IMR-90 (cell line): ENCODE measurements around the gene ANO4. TPM values are rescaled to one million over a fixed set of nuclear protein-coding genes. Genes with fewer than 3 reads are reported as not detected.

ENCODE experiments used
- ATAC-seq: fragments of 200-7000 bp; cut with Tn5 transposase; 2 replicates; pipeline ENCODE4 v1.9.1; 2020; ENCODE audit warnings: low read depth, mild to moderate bottlenecking, moderate library complexity
- BruUV-seq: library from RNA; stranded (reverse); fragments of 400-500 nt; replicated peaks from 2 replicates; lab custom pipeline; 2021; lab: Mats Ljungman, UMichigan
- CTCF ChIA-PET: fragments of 300-600 bp; formaldehyde crosslinking; extraction: SDS; loops from one replicate; lab custom pipeline; 2021; ENCODE audit warnings: antibody characterized with exemption; lab: Yijun Ruan, JAX
- POLR2A ChIA-PET: fragments of 300-600 bp; sonication (Branson Sonifier 250); formaldehyde crosslinking; loops from one replicate; lab custom pipeline; 2022; ENCODE audit warnings: antibody characterized with exemption; ENCODE audit not compliant: unreplicated experiment; lab: Charles Lee
- DNase-seq: peaks from one replicate; pipeline ENCODE4 v3.0.0; 2013
- H2AFZ ChIP-seq: replicated peaks from 2 replicates; pipeline ENCODE3; 2013; ENCODE audit warnings: low read length, mild to moderate bottlenecking; ENCODE audit not compliant: poor library complexity
- H2AK5ac ChIP-seq: 2 replicates; pipeline ENCODE4 v1.6.1; 2013; ENCODE audit warnings: low read depth, low read length, inconsistent platforms
- H2AK9ac ChIP-seq: replicated peaks from 2 replicates; pipeline ENCODE3; 2013; ENCODE audit warnings: mild to moderate bottlenecking, low read depth, low read length, moderate library complexity; ENCODE audit not compliant: poor library complexity
- H2BK120ac ChIP-seq: 2 replicates; pipeline ENCODE4 v1.6.1; 2013; ENCODE audit warnings: low read depth, low read length, inconsistent platforms
- H2BK15ac ChIP-seq: 3 replicates; pipeline ENCODE4 v1.6.1; 2013; ENCODE audit warnings: low read depth, low read length, inconsistent platforms
- H2BK20ac ChIP-seq: 2 replicates; pipeline ENCODE4 v1.6.1; 2013; ENCODE audit warnings: low read depth, mild to moderate bottlenecking, inconsistent platforms, low read length, moderate library complexity
- H2BK5ac ChIP-seq: 2 replicates; pipeline ENCODE4 v1.6.1; 2013; ENCODE audit warnings: mild to moderate bottlenecking, low read depth, low read length, inconsistent platforms; ENCODE audit not compliant: poor library complexity, severe bottlenecking
- H3K14ac ChIP-seq: replicated peaks from 2 replicates; pipeline ENCODE4 v1.6.1; 2013; ENCODE audit warnings: low read depth, low read length, inconsistent platforms
- H3K18ac ChIP-seq: 2 replicates; pipeline ENCODE4 v1.6.1; 2013; ENCODE audit warnings: low read depth, low read length, control low read depth
- H3K23ac ChIP-seq: 2 replicates; pipeline ENCODE4 v1.6.1; 2013; ENCODE audit warnings: low read depth, low read length, inconsistent platforms
- H3K27ac ChIP-seq: 2 replicates; pipeline ENCODE4 v1.5.1; 2013; ENCODE audit warnings: mild to moderate bottlenecking, control low read depth, low read length; ENCODE audit not compliant: insufficient read depth
- H3K27me3 ChIP-seq: 2 replicates; pipeline ENCODE4 v1.6.1; 2013; ENCODE audit warnings: low read length; ENCODE audit not compliant: control insufficient read depth, insufficient read depth
- H3K36me3 ChIP-seq: 2 replicates; pipeline ENCODE4 v1.6.1; 2013; ENCODE audit warnings: low read length, mixed read lengths; ENCODE audit not compliant: control insufficient read depth, insufficient read depth
- H3K4ac ChIP-seq: 2 replicates; pipeline ENCODE4 v1.6.1; 2013; ENCODE audit warnings: low read depth, low read length, inconsistent platforms
- H3K4me1 ChIP-seq: 2 replicates; pipeline ENCODE4 v1.6.1; 2013; ENCODE audit warnings: low read length, mixed read lengths; ENCODE audit not compliant: control insufficient read depth, insufficient read depth
- H3K4me2 ChIP-seq: 2 replicates; pipeline ENCODE4 v1.6.1; 2013; ENCODE audit warnings: low read depth, mild to moderate bottlenecking, control low read depth, low read length, moderate library complexity
- H3K4me3 ChIP-seq: 2 replicates; pipeline ENCODE4 v1.5.1; 2013; ENCODE audit warnings: low read depth, mild to moderate bottlenecking, control low read depth, low read length, moderate library complexity; ENCODE audit not compliant: insufficient read depth
- H3K56ac ChIP-seq: 2 replicates; pipeline ENCODE4 v1.6.1; 2013; ENCODE audit warnings: low read length, inconsistent platforms; ENCODE audit not compliant: insufficient read depth; ENCODE audit errors: extremely low read depth
- H3K79me1 ChIP-seq, 2 experiments: 2 replicates each; pipeline ENCODE4 v1.6.1; 2013; ENCODE audit warnings: low read length in 2 of 2, inconsistent platforms in 1 of 2, low read depth in 1 of 2
- H3K9ac ChIP-seq: 2 replicates; pipeline ENCODE4 v1.6.1; 2013; ENCODE audit warnings: low read depth, low read length, control low read depth
- H3K9me1 ChIP-seq: 2 replicates; pipeline ENCODE4 v1.6.1; 2013; ENCODE audit warnings: low read length, inconsistent platforms; ENCODE audit not compliant: insufficient read depth
- H3K9me3 ChIP-seq: 2 replicates; pipeline ENCODE4 v1.6.1; 2013; ENCODE audit warnings: low read length; ENCODE audit not compliant: control insufficient read depth, insufficient read depth
- H4K20me1 ChIP-seq: 2 replicates; pipeline ENCODE4 v1.6.1; 2013; ENCODE audit warnings: low read length, inconsistent platforms; ENCODE audit not compliant: insufficient read depth
- H4K5ac ChIP-seq: 2 replicates; pipeline ENCODE4 v1.6.1; 2013; ENCODE audit warnings: mild to moderate bottlenecking, low read depth, low read length, control low read depth
- H4K8ac ChIP-seq, 2 experiments: 2 replicates each; pipeline ENCODE4 v1.6.1; 2013; ENCODE audit warnings: low read depth in 2 of 2, low read length in 2 of 2, control low read depth in 1 of 2, inconsistent platforms in 1 of 2
- H4K91ac ChIP-seq: 2 replicates; pipeline ENCODE4 v1.6.1; 2013; ENCODE audit warnings: low read depth, low read length, inconsistent platforms; ENCODE audit not compliant: insufficient read depth
- MAFK ChIP-seq: IDR thresholded peaks from 2 replicates; pipeline ENCODE4 v1.6.1; 2012; ENCODE audit warnings: low read depth, low read length, improper control_type of control experiment
- SMC3 ChIP-seq: fragments of 150-350 bp; IDR thresholded peaks from 2 replicates; pipeline ENCODE4 v1.6.1; 2016; ENCODE audit warnings: low read depth, mild to moderate bottlenecking, antibody characterized with exemption, low read length, moderate library complexity
- WGBS, 2 experiments: methylation state at CpG; one replicate each; pipeline versions ENCODE4 v1.1.5 to v1.1.7; 2013; ENCODE audit warnings: missing lambda C conversion rate in 2 of 2; ENCODE audit not compliant: insufficient read length in 1 of 2; ENCODE audit errors: extremely low coverage in 2 of 2; 5-methylcytosine and 5-hydroxymethylcytosine counted together
- dilution Hi-C: fragments of 300-500 bp; cut with HindIII; formaldehyde crosslinking; loops from one replicate; pipeline ENCODE4 v1.14.3; 2018; ENCODE audit warnings: low sequenced_read_pairs; ENCODE audit not compliant: unreplicated experiment
- in situ Hi-C: fragments of 300-500 bp; cut with MboI; formaldehyde crosslinking; loops from 3 replicates; pipeline ENCODE4 v1.14.3; 2019; ENCODE audit warnings: low sequenced_read_pairs, inconsistent platforms, mixed read lengths
- intact Hi-C: fragments of 100-400 bp; cut with micrococcal nuclease; formaldehyde crosslinking; loops from 2 replicates; pipeline ENCODE4 v1.10.0; 2022
- polyA plus RNA-seq, 3 experiments: library from polyadenylated mRNA; depleted of rRNA; stranded (reverse); fragments of >200 nt; gene quantifications; 2 replicates each; pipeline ENCODE4 v1.2.3, GENCODE V29; 2012; ENCODE audit warnings: low replicate concordance in 1 of 3
- total RNA-seq: library from RNA; depleted of rRNA; stranded (reverse); fragments of >200 nt; gene quantifications from 2 replicates; pipeline ENCODE4 v1.2.3, GENCODE V29; 2012

The ANO4 gene
- total and polyA plus RNA-seq, 2 of the 4 experiments (the other 2 are of a cell fraction), result 4.7 to 10.2 TPM

DNA sequence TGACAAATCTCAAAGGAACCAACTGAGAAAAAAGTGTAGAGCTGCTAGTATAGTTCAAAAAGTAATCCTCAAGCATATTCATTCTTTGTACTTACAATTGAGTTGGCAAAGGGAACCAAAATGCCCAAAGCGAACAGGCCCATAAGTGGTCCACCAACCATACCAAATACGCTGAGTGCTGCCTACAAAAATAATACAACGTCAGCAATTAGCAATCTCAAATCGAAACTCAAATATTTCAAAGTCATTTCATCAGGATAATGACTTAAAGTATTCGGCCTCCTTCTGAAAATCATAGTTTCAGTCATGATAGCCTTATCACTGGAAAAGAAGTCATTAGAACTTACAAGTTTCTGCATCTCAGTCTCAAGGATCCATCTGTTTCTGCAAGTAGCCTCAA is 373.4 kb downstream of the ANO4 start:
- no peak overlapping the region for H3K27ac ChIP-seq
- TF ChIP-seq SMC3 (no peak), MAFK (peak; percentile 77)
- no peak overlapping the region for H2BK15ac ChIP-seq
- H2AK9ac ChIP-seq, result no peak overlapping the region
- ATAC-seq (no peak), DNase-seq (no peak)
- intact Hi-C loops (no loop called here), in situ Hi-C loops (no loop called here), dilution Hi-C loops (no loop called here)
- no peak overlapping the region for H3K4me2 ChIP-seq
- H3K4me1 ChIP-seq, result no peaks in the 10 kb centered on the region
- H3K79me1 ChIP-seq, result no peaks in the 10 kb centered on the region
- no peaks in the 10 kb centered on the region for H3K27me3 ChIP-seq
- no peak overlapping the region for H3K14ac ChIP-seq
- no peak overlapping the region for H2BK5ac ChIP-seq
- no peak overlapping the region for H4K5ac ChIP-seq
- no peaks in the 10 kb centered on the region for H4K20me1 ChIP-seq
- no peak overlapping the region for H4K91ac ChIP-seq
- H4K8ac ChIP-seq, result no peak overlapping the region
- H2BK20ac ChIP-seq, result no peak overlapping the region
- H3K9me1 ChIP-seq, result no peaks in the 10 kb centered on the region
- H3K56ac ChIP-seq, result no peak overlapping the region
- ChIA-PET CTCF (no interaction called here), POLR2A (no interaction called here)
- no TSS peak for BruUV-seq
- no peak overlapping the region for H3K18ac ChIP-seq
- H3K9ac ChIP-seq, result no peak overlapping the region
- no peak overlapping the region for H2BK120ac ChIP-seq
- H3K4ac ChIP-seq, result no peak overlapping the region
- no peaks in the 10 kb centered on the region for H3K9me3 ChIP-seq
- no peak overlapping the region for H2AK5ac ChIP-seq
- no peaks in the 10 kb centered on the region for H3K36me3 ChIP-seq
- H3K23ac ChIP-seq, result no peak overlapping the region
- 73% methylated on average over 2 of the region's 5 CpGs; no CpG with 5 or more reads in 1 of the 2 experiments for WGBS, 2 experiments
- no peak overlapping the region for H3K4me3 ChIP-seq
- no peak overlapping the region for H2AFZ ChIP-seq
